DMS153 (cell line): ENCODE results near the gene SGO2.
"Not testable (repeated sequence)": the region's sequence is repeated elsewhere in the genome, so short reads cannot be mapped to it uniquely, and the experiment has no call there.

ENCODE experiments used
- DNase-seq: peaks from one replicate; lab custom pipeline; 2025; lab: John Stamatoyannopoulos, UW

SGO2 gene

DNA sequence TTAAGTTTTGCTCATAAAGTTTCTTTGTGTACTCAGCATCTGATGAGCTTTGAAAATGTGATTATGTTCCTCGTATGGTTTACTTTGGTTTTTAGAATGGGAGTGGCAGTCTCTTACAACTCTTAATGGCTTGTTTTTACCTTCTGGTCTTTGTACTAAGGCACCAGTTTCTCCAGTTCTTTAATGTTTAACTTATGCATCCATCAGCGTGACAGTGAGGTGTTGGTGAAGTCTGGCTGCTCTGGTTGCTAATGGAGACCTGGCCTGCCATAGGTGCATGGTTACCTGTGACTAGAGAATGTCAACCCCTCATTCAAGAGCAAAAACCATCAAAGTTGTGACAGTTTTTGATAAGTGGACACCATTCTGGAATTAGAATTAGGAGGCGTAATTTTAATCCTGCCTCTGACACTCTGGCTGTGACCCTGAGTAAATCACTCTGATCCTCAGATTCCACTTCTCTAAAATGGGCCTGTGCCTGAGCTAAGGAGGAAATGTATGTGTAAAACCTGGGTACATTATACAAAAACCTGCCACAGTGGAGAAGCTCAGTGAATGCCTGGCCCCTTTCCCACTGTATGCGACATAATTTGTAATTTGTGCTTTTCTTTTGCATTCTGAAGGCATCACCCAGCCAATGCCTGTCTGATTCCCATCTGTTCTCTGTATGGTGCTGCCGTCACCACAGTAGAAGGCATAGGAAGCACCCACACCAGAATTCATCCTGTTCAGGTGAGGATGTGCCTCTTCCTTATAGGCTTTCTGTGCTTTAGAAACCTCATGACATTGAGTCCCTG is 71.0 kb downstream of the SGO2 start:
- DNase-seq, result no peak

DNA sequence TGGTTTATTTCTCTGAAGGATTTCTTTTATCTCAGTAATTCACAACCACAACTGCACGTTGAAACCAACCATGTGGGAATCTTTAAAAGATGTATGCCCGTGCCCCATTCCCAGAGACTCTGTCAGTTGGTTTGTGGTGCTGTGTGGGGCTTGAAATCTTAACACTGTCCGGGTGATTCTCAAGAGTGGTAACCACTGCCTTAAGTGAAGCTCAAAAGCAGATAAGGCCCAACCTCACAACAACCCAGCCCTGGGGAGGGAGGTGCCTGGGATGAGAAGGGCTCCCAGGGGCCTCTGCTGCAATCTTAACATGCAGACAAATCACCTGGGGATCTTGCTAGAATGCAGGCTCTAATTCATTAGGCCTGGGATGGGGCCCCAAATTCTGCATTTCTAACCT is 73.2 kb downstream of the SGO2 start:
- no peak for DNase-seq

DNA sequence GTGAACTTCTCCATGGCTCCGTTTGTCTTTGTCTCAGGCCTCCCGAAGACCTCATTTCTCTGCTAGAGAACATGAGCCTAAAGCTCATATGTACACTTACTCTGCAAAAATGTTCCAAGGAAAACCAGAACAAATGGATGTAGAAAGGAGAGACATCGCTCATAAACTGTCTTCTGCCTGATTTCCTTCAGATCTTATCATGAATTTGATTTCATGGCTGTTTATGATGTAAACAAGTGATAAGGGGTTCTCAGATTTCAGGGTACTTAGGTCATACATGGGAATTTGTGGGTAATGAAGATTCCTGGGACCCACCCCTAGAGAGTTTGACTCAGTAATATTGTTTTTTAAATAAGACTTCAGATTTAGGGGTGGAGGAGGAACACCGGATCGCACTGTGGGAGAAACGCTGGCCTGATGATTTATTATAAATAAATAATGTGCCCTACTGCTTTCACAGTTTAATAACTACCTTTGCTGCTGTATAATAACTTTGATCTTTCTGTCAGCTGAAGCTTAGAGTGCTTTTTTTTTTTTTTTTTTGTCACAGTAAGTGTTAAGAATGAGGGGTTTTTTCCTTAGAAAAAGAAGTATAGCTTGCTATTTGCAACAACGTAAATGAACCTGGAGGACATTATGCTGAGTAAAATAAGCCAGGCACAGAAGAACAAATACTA is 74.7 kb downstream of the SGO2 start:
- DNase-seq, result no peak

DNA sequence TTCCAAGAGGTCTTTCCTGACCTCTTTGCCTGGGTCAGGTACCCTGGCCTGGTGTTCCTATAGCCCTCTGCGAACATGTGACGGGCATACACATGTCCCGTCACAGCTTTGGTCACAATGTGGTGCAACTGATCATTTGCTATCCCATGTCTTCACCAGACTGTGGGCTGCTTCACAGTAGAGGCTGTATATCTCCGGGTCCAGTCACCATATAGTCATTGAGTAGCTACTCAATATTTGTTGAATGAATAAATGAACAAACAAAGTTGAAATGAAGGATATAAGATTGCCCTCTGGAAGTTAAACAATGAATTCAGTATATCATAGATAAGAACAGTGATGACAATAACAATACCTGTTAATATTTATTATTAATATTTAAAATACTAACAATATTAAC is 76.6 kb downstream of the SGO2 start:
- no peak for DNase-seq

DNA sequence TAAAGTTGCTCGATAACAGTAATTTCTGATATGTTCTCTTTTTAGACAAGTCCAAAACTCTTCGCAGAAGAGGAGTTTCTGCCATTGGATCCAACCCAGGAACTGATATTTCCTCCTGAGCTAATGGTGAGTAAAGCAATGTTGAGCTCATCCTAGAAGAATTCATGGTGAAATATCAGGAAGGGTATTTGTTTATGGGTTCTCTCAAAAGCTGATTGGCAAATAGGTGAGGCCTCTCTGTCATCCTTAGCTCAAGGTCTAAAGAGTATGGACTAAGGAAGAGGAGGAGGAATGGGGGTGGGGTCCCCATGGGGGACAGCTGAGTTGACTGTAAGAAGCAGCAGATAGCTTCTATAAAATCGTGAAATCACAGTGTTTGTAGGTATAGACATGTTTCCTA is 78.0 kb downstream of the SGO2 start:
- DNase-seq, result no peak

DNA sequence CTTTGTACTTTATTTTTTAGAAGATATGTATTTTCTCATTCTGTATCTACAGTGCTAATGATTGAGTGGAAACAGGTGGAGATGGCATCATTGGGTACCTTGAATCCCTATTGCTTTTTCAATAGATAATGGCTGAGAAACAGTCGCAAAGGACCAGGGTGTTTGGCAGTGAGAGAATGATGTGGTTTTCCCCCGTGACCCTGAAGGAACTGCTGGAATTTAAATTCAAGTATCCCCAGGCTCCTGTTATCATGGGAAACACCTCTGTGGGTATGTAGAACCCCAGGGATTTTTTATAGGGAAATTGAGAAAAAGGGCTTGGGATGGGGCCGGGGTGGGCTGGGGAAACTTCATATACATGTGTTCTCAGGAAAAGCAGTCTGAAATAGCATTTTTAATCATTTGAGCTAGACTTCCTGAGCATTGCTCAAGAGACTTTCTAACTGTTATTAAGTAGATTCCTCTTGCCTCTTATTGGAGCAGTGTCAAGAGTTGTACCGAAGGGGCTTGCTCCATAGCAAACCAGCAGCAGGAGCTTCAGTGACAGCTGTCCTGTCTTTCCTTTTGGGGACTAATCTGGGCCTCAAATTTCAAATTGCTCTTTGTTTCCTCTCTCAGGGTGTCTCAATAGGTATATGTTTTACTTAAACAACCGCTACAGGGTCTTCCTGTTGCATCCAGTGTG is 78.7 kb downstream of the SGO2 start:
- DNase-seq, result no peak

DNA sequence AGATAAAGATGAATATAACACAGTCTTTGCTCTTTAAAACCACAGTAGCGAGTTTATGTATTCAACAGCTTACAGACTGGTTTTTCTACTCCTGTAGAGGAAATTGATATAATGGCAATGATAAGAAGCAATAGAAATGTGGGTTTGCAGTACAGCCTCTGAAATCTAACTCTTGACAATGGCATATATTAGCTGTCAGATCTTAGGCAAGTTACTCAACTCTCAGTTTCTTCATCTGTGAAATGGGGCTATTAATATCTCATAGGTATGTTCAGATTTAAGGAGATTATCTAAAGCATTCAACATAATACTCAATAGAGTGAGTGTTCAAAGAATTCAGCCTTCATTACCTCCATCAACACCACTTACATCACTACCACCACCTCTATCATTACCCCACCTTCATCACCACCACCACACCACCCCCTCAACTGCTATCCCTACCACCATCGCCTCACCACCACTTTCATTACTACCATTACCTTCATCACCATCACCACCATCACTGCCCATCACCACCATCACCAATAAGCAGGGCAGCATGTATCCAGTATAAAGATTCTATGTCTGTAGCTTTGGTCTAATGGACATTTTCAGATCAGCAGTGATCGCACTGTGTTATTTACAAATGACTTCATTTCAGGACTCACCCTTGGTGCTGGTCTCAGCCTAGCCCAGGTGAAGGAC is 82.5 kb downstream of the SGO2 start:
- DNase-seq, result no peak

DNA sequence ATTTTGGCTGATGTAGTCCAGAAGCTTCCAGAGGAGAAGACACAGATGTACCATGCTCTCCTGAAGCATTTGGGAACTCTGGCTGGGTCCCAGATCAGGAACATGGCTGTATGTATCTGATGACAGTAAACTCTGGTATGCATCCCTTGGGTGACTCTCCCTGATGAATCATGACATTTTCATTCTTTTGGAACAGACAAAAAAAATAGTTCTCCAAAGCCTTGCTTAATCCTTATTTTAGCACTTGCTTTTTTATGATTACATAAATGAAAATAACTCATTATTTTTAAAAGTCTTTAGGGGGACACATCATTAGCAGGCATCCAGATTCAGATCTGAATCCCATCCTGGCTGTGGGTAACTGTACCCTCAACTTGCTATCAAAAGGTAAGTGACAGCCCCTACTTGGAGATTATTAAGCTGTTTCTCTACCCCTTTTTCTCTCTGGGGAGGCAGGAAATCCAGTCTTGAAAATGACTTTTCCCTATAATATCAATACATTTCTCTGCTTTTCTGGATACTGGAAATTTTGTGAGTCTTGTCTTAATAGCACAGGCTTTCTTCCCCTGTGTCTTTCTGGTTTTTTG is 83.1 kb downstream of the SGO2 start:
- no peak for DNase-seq

DNA sequence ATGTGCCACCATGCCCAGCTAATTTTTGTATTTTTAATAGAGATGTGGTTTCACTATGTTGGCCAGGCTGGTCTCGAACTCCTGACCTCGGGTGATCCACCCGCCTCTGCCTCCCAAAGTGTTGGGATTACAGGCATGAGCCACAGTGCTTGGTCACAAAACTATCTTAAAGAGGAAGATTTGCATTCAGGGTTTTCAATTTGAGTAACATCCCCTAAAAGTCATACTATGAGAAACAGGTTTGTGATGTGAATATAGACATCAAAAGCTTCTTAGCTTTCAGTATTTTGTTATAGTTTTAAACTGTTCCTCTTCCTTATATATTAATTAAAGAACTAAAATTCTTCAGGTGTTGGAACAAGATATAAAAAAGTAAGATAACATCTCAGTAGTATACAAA is 84.2 kb downstream of the SGO2 start:
- not testable (repeated sequence) for DNase-seq

DNA sequence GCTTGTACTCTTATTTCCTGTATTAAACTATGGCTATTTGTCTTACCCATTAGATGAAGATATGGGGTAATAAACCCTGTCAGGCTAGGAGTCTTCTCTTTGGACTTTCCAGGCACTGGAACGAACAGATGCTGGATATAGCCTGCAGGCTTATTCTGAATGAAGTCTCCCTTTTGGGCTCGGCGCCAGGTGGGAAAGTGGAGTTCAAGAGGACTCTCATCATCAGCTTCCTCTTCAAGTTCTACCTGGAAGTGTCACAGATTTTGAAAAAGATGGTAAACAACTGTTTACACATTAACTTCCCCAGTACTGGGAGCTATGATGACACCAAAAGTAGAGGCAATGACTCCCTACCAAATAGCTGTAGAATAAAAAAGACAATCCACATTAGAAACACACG is 87.7 kb downstream of the SGO2 start:
- DNase-seq, result no peak

DNA sequence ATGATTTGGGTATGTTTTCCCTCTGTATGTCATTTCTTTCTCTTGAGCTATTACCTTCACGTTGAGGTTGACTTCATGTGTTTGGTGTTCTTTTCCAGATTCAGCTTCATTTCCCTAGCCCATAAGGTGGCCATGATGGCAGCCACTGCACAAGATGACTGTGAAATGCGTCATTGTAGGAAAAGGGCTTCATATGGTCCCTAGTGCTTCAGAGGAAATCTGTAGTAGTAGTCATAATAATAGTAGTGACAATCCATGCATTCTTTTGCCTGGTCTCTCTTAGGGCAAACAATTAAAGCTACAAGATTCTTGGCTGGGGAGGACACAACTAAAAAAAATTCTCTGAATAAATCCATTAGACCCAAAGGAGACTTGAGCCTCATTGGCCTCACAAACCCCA is 88.2 kb downstream of the SGO2 start:
- no peak for DNase-seq

DNA sequence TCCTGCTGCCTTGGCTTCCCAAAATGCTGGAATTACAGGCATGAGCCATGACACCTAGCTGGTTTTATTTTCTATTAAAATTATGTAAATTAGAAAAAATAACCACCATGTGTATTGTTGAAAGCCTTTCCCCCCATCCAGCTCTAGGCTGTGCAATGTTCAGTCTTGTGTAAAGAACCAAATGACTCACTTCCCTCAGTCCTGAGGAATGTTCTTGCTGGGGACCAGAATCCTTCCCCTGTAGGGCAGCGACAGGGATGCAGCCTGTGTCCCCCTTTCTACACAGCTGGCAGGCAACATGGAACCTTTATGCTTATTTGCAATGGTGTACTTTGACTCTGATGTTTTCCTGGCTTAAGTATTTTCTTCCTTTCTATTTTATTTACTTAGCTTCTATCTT is 89.2 kb downstream of the SGO2 start:
- DNase-seq, result no peak

DNA sequence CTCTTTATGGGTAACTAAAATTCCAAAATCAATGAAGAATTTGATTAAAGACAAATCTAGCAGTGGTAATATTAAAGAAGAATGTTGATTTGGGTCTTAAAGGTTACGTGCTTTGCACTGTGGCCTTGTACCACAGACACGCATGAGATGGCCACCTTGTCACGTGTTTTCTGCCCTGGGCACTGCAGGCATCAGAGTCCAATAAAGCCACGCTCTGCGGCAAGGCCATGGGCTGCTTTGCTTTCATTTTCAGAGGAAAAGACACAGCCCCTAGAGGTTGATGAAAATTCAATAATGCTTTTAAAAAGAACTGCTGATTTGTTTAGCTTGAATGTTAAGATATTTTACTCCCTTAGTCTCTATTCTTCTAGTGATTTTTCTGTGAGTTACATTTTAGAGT is 90.2 kb downstream of the SGO2 start:
- no peak for DNase-seq

DNA sequence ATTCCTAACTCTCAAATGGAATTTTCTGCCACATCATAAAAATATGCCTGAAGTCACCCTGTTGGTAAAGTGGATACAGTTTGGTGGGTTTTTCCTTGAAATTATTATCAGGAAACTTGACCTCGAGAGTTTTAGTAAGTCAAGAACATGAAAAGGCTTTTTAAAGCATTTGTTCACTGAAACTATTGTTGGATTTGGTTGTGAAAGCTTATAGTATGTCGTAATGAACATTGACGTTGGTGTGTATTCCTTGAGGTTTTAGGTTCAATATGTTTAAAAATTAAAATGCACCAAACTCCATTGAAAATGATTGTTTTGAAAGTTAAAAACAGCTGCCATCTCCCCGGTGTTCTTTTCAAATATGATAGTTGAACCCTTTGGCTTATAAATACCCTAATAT is 90.6 kb downstream of the SGO2 start:
- no peak for DNase-seq

DNA sequence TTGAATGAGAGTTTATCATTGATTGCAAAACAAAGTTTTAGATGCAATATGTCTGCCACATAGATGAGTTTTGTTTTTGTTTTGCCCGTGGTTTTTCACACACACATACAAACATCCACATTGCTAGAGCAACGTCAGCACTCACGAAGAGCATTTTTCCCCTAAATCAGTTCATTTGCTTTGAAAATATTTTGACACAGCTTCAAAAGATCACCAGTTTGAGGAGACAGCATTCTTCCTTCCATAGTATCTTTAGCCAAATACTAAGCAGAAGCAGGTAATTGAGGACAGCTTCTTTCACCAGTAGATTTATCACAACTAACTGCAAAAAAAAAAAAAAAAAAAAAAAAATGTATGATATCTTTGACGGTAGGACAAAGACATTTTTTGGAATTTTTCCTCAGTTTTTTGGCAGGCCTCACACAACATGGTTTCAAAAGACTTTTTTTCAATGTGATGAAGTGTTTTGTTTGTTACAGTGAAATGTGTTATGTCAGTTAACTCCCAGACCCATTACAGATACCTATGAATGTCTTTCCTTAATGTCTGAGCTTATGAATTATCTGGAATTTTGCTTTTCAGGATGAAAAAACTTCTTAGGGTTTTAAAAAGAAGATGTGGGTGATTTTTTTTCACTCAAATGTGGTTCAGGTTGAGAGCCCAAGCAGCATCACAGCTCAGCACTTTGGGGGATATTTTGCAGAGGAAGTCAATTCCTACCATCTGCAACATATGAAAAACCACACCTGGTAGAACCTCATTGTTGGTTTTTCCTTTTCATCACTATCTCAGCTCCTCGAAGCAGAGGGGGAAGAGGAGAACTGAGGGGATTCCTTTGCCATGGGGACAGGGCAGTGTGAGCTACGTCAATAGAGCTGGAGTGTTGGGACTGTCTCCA is 91.4 kb downstream of the SGO2 start:
- DNase-seq, result no peak

DNA sequence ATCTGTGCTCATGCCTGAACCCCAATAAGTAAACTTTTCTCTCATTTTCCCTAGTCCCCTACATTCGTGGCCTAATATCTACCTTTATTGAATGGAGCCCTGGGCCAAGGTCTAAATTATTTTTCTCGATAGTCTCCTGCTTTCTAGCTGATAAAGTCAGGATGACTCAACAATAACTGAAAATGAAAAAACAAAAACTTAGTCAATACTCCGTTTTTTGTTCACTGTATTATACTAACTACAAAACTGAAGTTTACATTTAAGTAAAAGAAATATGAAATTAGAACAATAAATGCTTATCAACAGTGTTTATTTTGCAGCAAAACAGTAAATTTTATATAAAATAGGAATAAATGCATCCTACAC is 92.0 kb downstream of the SGO2 start:
- DNase-seq, result no peak

DNA sequence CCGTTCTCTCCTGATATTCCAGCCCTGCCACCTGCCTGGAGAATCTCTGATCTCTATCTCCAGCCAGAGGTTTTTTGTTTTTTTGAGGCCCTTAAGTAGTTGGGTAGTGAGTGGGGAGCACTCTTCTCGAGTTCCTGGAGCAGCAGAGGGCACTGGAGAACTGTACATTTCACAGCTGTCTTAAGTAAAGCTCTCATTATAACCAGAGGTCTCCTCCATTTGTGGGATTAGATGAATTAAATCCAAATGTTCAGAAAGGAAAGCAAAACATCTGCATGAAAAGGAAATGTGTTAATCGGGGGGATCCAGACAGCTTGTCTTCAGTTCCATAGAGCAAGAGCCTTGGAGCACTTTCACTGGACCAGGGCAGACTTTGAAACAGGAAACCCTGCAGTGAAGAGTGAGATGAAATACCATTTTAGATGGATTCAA is 92.6 kb downstream of the SGO2 start:
- no peak for DNase-seq

DNA sequence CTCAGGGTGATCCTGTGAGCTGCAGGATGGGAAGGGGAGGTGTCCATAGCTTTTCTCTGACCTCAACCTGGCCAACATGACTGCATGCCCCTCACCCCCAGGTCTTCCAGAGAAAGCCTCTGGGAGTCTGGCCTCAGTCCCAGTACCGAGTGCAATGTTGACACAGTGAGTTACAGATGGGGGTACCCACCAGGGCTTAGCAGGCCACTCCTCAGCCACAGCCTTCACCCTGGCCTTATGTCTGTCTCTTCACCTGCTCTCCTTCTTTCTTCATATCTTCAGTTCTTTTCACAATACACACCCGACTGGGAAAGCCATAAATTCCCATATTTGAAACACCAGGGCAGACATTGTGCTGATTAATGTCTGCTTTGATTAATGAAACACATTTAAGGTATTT is 93.3 kb downstream of the SGO2 start:
- no peak for DNase-seq

DNA sequence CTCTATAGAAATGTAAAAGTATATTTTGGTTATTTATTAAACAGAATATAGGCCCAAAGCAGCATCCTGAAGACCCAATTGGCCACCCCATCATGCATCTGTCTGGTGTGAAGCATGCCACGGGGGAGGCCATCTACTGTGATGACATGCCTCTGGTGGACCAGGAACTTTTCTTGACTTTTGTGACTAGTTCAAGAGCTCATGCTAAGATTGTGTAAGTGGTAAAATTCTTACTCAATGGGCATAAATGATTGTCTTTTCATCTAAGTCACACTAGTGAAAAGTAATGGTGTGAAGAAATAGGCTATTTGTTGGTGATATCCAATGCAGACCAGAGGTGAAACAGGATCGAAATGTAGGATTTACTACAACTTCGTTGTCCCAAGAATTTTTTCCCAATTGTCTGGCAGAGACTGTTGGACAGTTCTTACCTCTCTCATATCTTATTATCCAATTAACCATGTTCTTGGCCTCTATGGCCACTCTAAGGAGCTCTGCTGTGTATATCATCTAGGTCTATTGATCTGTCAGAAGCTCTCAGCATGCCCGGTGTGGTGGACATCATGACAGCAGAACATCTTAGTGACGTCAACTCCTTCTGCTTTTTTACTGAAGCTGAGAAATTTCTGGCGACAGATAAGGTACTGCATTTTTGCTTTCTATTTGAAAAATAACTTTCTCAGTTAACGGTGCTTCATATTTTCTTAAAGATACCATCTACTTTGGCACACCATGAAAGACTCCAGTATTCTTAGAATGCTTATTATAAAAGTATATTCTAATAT is 94.8 kb downstream of the SGO2 start:
- DNase-seq, result no peak

DNA sequence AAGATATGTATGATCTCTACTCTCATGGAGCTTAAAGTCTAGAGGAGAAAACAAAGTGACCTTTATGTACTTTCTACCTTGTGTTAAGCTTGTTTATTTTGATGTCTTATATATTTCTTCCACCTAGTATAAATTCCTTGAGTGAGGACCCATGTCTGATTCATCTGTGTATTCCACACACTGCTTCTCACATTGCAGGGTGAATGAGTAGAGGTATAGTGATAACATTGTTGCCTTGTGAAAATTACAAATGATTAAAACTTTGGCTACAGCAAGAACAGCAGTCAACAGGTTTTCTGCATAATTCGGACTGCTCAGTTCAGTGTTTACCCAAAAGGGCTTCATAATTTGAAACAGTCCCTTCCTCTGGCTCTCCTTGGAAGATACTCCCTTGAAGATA is 96.1 kb downstream of the SGO2 start:
- DNase-seq, result no peak
